ENCODE results near the gene AP3M1. TPM values are rescaled to one million over a fixed set of nuclear protein-coding genes. Genes with fewer than 3 reads are reported as not detected.

AP3M1 gene
- total RNA-seq, 1 experiment from 2014 or later, result 37.4 TPM

DNA sequence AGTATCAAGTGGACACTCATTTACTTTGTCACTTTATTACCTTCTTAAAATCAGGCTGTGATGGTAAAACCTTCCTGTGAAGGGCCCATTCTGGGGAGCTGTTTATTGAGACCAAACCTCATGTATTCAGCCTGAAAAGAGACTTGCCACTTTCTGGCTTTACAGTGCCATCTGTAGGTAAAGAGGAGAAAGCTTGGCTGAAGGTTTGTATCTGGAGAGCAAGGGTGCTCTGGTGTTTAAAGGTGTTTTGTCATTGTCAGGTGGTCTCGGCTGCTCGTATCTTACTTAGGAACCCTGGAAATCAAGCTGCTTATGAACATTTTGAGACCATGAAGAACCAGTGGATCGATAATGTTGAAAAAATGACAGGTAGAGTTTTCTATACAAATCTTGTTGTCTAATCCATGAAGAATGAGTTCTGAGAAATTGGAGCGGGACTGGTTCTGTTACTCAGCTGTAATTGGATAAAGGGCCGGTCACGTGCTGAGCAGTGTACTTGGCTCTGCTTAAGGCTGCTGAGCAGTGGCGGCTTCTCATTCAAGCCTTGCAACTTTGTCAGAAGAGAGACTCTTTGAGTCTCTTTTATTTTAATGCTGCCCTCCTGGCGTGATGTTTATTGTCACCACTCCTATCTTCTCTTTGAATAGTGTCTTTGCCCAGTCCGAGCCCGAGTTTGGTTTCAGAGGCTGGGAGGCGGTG is 46.9 kb downstream of the AP3M1 start:
- no peak overlapping the region for H2AK5ac ChIP-seq (ENCODE audit: insufficient read length, low read length)
- Mint-ChIP-seq H3K4me1 (no peaks in the 10 kb centered on the region), H3K27ac (peak overlapping the region in 2 of 3 experiments; percentile 65 to 79; a peak in 3 of 7 replicates), H3K9me3 (no peaks in the 10 kb centered on the region), H3K27me3 (ENCODE audit: low read depth) (no peaks in the 10 kb centered on the region), H3K36me3 (ENCODE audit: insufficient read depth in 1 of 3, low read depth in 3 of 3) (peaks cover 69 to 95% (median 90%) of the 10 kb centered on the region in 3 experiments; a peak in 6 of 7 replicates), H3K4me3 (no peak overlapping the region)
- peak; percentile 55 for TF ChIP-seq CTCF (conservative IDR thresholded peaks at IDR 0.05)
- no peak overlapping the region for H3K9ac ChIP-seq (ENCODE audit: extremely low read depth, insufficient read length, low read length)
- no peaks in the 10 kb centered on the region for H3K23me2 ChIP-seq (ENCODE audit: insufficient read length, low read depth, low read length, poor library complexity, severe bottlenecking)
- no peak for DNase-seq
- no peak overlapping the region for H3T11ph ChIP-seq (ENCODE audit: low read length)
- H3K79me2 ChIP-seq (ENCODE audit: insufficient read depth, low read length), result 0 out of 2 replicates have a peak, but pooled peaks cover 2% of the 10 kb centered on the region
- H3K79me1 ChIP-seq (ENCODE audit: insufficient read depth, low read depth, low read length, poor library complexity, severe bottlenecking), result peaks cover 3% of the 10 kb centered on the region
- no peak overlapping the region for H2BK12ac ChIP-seq (ENCODE audit: insufficient read length, low read depth, low read length)
- H3K4ac ChIP-seq (ENCODE audit: low read depth, low read length), result no peak overlapping the region
- H4K8ac ChIP-seq (replicated peaks; ENCODE audit: insufficient read length, low read depth, low read length), result no peak overlapping the region
- H4K20me1 ChIP-seq (ENCODE audit: control insufficient read depth, insufficient read depth, insufficient read length), result no peaks in the 10 kb centered on the region
- H3K27ac ChIP-seq (ENCODE audit: insufficient read length, low read depth, low read length), result no peak overlapping the region
- no peak overlapping the region for H4K5ac ChIP-seq (ENCODE audit: insufficient read length, low read depth, low read length)
- no peak overlapping the region for H2BK5ac ChIP-seq (ENCODE audit: insufficient read length, low read length)
- no peaks in the 10 kb centered on the region for H3K27me3 ChIP-seq (ENCODE audit: insufficient read depth, low read length)
- no peak overlapping the region for H3K14ac ChIP-seq (ENCODE audit: insufficient read depth, low read length)
- H3K23ac ChIP-seq (ENCODE audit: insufficient read length, low read depth, low read length), result no peak overlapping the region
- no peak overlapping the region for H3K4me2 ChIP-seq (ENCODE audit: insufficient read depth, insufficient read length, low read length)
- H2BK120ac ChIP-seq (ENCODE audit: low read depth, low read length, poor library complexity, severe bottlenecking), result no peak overlapping the region
- no peak overlapping the region for H3K18ac ChIP-seq (ENCODE audit: insufficient read length, low read depth, low read length)
- H4K91ac ChIP-seq (ENCODE audit: insufficient read length, low read depth, low read length), result no peak overlapping the region
- no peak overlapping the region for H2BK20ac ChIP-seq (ENCODE audit: low read depth, low read length, poor library complexity, severe bottlenecking)
- WGBS (ENCODE audit: extremely low coverage, insufficient read length, low lambda C conversion rate), result no CpG with 5 or more reads among the region's 11 CpGs
- H2BK15ac ChIP-seq (ENCODE audit: low read depth, low read length), result no peak overlapping the region
- no peaks in the 10 kb centered on the region for H3K9me3 ChIP-seq (ENCODE audit: control insufficient read depth, low read depth, low read length)
- no peak overlapping the region for H2AFZ ChIP-seq (ENCODE audit: low read length)
- no peaks in the 10 kb centered on the region for H3K4me1 ChIP-seq (ENCODE audit: insufficient read depth, low read length)
- H3K56ac ChIP-seq (ENCODE audit: insufficient read length, low read depth, low read length), result no peak overlapping the region

Data from H9 (cell line).